ENCODE measurements around the gene KIAA1217. TPM values are rescaled to one million over a fixed set of nuclear protein-coding genes. Genes with fewer than 3 reads are reported as not detected.
A peak's percentile ranks its signal among the peaks of the same experiment; 100 is the strongest.

KIAA1217 gene
- total RNA-seq, 1 experiment from 2014 or later: 9.3 TPM

DNA sequence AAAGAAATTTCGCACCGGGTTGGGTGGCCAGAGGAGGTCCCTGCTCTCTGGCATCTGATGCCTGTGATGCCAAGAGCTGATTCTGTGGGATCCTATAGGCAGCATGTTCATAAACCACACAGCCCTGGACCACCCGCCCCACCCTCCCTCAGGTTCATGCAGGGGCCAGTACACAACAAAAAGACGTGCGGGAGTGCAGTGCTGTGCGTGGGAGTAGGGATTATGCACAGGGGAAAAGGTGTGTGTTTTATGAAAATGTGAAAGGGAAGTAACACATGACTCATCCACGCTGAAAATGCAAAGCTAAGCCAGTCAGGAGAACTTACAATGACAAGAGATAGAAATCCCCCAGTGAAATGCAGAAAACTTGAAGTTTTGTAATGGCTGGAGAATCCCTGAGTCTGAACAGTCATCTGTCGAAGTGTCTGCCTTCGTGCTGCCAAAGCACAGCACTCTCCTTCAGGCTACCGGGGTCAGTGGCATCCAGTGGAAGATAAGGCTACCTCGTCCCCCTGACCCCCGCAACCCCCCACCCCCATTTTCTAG, 1.1 kb downstream of the KIAA1217 start:
- peak; percentile 65 for DNase-seq (ENCODE audit: low read depth)

DNA sequence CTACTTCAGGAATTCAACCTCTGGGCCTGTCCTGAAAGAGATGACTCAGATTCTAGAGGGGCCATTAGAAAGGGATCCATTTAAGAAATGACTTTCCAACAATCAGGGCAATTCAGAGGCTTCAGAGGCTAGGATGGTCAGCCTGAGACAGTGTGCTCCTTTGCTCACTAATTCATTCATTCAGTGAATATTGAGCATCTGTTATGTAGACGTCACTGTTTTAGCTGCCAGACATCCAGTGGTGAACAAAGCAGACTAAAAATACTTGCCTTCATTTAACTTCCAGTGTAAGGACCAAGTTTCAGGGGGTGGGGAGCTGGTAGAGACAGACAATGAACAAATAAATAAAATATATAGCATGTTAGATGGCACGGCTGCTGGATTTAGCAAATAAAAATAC, 1.6 kb downstream of the KIAA1217 start:
- peak; percentile 14 for DNase-seq (ENCODE audit: low read depth)

DNA sequence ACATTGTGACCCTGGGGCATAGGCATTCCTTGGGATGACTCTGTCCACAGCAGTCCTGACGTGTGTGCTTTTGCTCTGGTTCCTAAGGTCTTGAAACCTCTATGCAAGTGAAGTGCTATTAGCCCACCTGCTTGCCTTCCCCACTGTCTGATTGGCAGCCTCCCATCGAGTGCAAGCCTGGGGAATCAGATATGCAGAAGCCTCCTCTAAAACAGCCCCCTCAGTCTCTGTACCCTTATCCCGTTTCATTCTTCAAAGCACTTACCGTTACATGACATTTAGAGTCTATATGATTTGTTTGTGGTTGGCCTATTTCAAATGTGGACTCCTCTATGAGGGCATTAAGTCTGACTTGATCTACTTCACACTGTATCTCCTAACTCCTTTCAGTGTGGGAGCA, 4.3 kb downstream of the KIAA1217 start:
- no peak for DNase-seq (ENCODE audit: low read depth)

DNA sequence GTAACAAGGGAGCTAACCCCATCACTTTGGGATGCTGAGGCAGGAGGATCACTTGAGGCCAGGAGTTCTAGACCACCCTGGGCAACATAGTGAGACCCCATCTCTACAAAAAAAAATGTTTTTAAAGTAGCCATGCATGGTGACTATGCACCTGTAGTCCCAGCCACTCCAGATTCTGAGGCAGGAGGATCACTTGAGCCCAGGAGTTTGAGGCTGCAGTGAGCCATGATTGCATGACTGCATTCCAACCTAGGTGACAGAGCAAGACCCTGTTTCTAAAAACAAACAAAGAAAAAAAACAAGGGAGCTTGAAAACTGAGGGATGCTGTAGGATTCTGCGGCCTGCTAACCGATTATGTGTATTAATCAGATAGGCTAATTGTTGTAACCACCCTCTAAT, 4.9 kb downstream of the KIAA1217 start:
- no peak for DNase-seq (ENCODE audit: low read depth)

DNA sequence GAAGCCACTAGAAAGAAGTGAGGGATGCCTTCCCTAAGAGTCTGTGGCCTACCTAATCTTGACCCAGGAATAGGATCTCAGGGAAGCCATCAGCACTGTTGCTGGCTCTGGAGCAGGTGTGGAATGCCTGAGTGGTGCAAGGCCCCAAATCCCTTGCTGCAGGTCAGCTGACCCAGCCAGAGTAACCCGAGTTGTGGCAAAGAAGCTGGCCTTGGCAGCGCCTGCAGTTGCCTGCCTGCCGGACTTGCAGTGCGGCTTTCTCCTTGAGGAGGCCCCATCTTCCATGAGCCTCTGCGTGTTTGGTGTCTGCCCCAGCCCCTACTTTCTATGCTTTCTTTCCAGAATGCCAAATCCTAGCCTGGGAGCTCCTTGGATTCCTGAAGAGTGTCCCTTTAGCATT, 5.8 kb downstream of the KIAA1217 start:
- no peak for DNase-seq (ENCODE audit: low read depth)

DNA sequence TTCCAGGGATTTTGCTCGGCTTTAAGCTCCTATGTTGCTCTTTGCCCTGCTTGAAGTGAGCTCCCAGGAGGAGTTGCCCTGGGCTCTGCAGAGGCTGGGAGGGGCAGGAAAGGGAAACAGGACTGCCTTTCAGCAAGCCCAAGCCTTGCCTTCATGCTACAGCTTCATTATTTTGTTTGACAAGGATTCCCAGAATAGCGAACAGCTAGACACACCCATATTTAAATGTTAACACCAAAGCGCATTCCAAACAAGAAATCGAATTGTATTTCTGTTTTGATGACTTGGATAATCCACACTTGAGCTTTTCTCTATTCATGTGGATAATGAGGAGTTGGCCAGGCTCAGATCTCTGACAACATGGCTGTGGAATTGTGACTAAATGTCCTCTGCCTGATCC, 6.3 kb downstream of the KIAA1217 start:
- DNase-seq (ENCODE audit: low read depth): no peak

DNA sequence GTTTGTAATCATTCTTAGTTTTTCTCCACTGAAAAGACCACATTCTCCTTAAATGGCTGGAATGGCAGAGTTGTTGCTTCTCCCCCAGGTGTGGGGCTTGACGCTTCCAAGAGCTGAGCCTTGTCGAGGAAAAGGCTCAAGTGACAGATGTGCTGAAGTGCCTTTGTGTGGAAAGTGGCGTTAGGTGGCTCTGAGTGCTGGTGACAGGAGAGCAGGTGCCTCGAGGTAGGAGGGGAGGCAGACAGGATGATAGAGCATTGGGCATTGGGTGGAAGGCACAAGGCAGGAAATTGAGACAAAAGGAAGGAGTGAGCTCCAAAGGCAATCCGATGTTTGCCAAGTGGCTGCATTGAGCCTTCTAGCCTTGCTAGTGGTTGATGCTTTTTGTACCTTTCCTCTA, 6.7 kb downstream of the KIAA1217 start:
- no peak for DNase-seq (ENCODE audit: low read depth)

DNA sequence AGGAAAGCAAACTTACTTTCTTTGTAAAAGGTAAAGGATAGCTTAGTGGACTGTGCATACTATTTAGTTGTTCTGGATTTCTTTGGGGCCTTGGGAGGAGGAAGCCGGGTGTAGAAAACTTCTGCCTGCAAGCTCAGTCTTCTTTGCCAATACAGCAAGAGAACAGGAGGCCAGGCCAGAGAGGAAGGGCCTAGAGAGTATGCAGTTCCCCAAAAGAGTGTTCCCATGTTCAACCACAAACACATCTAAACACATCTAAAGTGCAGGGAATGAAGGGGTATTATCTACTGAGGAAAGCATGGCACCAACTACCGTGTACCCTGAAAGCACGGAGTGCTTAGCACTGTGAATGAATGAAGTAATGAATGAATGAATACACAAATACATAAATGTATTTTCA, 11.0 kb downstream of the KIAA1217 start:
- no peak for DNase-seq (ENCODE audit: low read depth)

DNA sequence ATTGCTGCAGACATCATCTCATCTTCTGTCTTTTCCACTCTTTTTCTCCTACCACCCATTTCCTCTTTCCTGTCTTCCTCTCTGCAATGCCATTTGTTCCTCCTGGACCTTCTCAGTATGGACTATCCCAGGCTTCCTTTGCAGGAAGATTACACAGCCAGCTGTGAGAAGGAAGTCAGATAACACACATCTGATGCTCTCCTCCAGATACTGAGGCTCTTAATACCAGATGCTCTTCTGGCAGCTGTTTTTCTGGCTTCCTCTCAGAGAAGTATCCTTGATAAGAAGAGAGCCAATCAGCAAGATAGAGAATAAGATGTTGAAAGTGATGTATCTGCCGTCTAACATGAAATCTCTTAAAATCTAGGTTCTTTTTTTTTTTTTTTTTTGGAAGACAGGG, 14.4 kb downstream of the KIAA1217 start:
- DNase-seq (ENCODE audit: low read depth): no peak

DNA sequence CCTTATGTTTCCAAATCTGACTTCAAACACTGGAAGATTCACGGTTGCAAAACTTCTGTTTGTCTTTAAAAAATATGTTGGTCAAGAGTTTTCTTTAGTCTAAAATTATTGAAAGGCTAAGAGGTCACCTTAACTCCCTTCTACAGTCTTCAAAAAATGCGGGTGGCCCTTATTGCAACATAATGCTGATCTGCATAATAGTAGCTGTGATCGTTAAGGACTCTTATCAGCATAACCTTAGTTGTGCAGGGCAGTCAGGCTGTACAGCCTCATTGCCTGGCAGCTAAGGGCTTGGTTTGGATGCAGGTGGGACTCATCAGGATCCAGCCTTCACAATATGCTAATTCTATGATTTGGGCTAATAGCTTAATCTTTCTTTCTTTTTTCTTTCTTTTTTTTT, 15.0 kb downstream of the KIAA1217 start:
- no peak for DNase-seq (ENCODE audit: low read depth)

DNA sequence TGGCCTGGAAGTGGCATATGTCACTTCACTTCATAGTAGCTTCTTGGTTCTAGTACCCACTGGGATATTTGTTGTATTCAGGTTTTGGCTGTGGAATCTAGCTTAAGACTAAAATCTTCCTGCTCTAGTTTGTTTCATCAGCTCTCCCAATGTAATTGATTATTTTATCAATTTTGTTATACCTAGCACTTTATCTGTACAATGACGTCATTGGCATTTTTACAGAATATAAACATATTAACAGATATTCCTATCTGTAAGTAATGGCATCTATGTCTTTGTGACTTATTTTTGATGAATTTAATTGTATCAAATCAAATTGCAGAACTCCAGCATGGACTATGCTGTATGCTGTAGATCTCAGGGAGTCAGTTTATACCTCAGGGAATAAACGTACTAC, 19.7 kb downstream of the KIAA1217 start:
- no peak for DNase-seq (ENCODE audit: low read depth)

DNA sequence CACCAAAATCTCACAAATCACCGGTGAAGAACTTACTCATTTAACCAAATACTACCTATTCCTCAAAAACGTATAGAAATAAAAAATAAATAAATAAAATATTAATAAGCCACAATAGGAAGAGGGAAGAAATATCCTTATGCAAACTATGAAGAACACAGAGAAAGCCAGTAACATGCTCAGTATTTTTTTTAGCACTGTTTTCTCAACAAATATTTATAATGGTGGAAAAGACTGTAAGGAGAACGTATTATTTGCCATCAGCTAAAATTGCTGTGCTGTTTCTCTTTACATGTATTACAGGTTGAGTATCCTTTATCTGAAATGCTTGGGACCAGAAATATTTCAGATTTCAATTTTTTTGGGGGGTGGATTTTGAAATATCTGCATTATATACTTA, 21.0 kb downstream of the KIAA1217 start:
- no peak for DNase-seq (ENCODE audit: low read depth)

DNA sequence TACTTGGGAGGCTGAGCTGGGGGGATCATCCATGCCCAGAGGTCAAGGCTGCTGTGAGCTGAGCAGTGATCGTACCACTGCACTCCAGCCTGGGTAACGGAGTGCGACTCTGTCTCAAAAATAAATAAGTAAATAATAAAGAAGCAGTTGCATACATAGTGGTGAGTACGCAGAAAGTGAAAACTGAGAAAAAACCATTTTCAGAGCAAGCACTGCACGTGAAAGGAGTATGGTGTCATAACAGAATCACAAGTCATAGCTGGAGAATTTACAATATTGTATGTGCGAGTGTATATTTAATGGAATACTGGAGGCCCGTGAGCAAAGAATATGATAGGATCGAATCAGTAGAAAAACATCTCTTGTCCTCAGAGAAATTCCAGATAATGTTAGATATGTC, 22.3 kb downstream of the KIAA1217 start:
- DNase-seq (ENCODE audit: low read depth): no peak

DNA sequence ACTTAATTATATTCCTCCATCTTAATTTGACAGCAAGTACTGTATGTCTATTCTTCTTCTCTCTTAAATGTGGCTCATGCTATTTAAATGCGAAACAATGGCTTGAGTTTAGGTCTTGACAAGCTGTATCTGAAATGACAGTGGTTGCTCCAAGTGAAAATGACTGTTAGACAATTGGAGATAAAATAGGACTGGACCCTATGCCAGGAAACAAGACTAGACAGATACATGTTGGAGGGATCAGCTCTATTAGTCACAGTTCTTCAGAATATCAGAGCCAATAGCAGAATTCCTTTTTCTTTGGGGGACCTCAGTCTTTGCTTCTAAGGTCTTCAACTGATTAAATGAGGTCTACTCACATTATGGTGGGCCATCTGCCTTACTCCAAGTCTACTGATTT, 25.8 kb downstream of the KIAA1217 start:
- DNase-seq (ENCODE audit: low read depth): no peak

DNA sequence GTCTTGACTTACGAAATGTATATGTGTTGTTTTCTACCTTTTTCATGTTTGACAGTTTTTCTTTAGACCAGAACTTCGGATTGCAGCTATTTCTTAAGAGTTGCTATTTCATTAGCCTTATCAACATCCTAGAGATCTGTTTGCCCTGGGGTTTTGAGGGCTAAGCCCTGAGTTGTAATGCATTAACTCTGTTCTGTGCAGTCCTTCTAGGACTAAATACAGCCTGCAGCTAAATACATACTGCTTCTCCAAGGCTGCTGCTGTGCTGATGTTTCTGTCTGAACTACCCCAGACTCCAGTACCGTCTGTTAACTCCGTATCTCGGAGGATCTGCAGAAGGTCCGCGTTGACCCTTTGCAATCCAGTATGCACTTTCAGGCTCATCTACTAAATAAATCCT, 26.5 kb downstream of the KIAA1217 start:
- DNase-seq (ENCODE audit: low read depth): no peak

DNA sequence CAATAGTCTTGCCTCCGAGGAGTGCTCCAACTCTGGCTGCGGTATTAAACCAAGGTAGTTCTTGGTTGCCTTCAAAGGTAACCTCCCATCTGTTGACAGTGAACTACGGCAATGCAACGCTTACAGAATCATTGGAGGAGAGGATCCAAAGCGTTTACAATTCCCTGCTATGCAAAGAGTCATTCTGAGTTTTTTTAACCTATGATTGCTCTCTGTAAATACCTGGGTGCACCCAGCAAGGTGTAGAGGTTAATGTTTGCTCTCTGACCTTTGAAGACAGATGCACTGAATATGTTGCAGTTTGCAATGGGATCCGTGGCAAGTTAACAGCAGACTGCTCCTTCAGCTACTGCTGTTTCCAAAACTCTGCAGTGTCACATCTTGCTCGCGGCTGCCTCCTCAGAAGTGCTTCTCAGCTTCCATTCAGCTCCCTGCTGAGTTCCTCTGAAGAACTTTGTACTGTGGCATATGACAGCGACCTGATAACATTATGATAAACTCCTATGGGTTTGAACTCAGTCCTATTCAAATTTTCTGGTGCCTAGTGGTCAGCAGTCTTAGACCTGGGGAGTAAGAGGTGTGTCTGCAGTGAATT, 29.0 kb downstream of the KIAA1217 start:
- DNase-seq (ENCODE audit: low read depth): no peak

DNA sequence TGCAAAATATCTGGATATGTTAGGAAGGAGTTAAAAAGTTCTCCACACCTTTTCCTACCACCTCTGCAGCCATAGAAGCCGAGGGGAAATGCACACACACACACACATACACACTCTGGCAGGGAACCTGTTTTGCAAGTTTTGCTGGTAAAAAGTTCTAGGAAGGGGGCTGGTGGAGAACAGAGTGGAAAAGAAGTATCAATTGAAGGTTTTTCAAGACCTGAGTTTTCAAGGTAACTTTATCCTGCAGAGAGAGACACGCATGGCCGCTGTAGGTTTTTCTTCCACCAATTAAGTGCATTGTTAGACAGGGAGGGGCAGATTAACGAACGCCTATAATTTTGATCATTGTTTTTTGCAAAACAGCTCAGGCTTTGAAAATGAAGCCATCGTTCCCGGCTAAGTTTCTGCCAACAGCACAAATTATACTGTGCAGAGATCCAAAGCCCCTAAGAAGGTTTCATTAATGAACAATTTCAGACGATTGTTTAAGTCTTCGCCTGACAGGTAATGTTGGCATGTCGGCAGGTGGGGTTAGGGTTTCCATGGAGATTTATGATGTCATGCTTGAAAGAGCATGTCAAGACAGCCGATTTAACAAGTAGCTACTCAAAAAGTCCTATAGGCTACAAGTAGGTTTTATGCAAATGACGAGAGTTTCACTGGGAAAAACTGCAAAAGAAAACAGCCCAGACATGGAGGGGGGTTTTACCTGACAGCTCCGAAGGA, 29.7 kb downstream of the KIAA1217 start:
- no peak for DNase-seq (ENCODE audit: low read depth)

DNA sequence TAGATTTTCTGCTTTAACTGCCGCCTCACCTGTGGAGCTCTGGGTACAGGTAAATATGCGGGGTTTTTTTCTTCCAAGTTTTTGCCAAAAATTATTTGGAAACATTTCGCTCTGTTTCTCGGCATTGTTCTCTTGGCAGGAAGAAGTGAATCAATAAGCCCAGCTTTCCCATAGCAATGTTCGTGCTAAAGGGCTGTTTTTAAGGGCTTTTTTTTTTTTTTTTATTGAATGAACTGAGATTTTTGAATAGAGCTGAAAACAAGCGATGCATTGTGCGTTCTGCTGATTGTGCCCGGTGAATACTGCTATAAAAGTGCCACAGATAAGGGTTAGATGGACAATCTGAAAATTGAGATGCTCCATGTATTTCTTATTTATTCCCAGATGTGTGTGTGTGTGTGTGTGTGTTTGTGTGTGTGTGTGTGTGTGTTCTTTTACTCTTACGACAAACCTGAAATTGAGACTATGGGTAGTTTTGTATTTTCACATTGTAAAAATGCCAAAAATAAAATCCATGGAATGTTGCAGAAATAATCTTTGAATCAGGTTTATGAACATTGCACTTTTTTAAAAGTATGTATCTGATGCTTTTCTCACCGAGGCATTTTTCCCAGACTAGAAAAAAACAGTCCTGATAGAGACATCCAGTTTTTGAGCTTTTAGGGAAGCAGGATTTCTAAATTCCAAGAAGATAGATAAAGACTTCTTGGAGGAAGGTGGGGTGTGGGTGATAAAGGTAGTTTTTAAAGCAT, 30.5 kb downstream of the KIAA1217 start:
- no peak for DNase-seq (ENCODE audit: low read depth)

DNA sequence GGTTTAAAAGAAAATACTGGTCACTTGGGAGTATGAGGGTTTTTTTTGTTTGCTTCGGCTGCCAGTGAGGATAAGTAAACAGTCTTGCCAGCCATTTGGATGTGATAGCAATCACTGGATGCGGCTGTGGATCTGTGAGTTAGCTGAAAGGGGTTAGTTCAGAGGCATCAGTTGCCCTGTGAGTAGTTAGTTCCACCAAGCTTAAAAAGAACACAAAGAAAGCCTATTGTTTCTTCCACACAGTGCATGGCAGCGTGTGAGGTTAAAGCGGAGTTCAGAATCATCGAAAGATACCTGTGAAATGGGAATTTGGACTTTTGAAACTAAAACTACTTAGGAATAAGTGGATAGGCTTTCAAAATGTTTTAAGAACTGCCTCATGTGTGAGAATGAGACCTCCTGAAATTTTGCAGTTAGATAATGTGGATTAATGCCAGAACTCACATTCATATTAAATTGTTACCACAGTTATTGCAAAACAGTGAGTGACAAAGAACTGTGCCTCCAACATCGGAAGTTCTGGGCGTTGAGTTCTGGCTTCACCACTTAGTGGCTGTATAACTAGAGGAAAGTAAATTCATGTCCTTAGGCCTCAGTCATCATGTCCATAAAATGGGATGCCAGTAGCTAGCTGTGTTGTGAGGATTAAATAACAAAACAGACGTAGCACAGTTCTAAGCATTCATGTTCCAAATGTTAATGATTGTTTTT, 31.3 kb downstream of the KIAA1217 start:
- DNase-seq (ENCODE audit: low read depth): no peak

DNA sequence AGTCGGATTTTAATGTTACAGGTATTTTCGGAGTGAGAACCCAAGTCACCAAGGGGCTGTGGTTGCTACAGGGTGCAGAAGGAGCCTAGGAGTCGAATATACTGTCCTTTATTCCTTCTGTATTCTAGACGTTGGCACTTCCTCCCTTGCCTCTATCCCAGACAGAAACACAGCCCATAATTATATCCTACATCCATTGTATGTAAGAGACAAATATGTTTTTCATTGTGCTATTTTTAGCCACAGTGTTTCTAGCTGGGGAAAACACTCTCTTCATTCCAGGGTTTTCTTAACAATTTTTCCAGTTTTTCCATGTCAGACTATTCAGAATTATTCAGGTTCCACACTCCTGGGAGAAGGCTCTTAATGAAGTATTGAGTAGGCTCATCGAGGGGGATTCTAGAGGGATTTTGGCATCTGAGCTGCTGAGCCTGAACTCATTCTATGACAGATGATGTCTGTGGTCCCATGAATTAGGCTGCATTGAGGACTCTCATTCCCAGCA, 32.6 kb downstream of the KIAA1217 start:
- DNase-seq (ENCODE audit: low read depth): no peak

DNA sequence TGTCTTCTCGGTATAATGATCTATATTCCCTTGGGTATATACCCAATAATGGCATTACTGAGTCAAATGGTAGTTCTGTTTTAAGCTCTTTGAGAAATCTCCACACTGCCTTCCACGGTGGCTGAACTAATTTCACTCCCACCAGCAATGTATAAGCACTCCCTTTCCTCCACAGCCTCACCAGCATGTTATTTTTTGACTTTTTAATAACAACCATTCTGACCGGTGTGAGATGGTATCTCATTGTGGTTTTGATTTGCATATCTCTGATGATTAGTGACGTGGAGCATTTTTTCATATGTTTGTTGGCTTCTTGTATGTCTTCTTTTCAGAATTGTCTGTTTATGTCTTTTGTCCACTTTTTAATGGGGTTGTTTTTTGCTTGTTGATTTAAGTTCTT, 33.6 kb downstream of the KIAA1217 start:
- DNase-seq (ENCODE audit: low read depth): no peak

DNA sequence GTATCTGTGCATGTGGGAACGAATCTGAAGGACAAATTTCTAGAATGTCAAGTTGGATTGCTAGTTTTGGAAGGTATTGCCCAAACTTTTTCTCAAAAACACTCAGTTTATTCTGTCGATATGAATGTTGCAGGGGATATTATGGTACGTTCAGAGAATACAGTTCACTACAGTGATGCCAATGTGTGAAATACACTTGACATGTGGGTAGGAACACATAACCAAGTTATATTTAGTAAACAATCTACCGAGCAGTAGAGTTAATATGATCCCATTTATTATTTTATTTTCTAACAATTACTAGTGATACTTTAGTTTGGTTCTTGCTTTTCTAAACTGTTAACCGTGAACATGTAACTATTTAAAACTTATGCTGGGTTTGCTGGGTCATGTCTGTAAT, 37.4 kb downstream of the KIAA1217 start:
- no peak for DNase-seq (ENCODE audit: low read depth)
